HG02852 (cell line): Measurements from ENCODE around the gene TXLNA.

Source experiments
- ATAC-seq: cut with Tn5 transposase; IDR thresholded peaks from one replicate; pipeline ENCODE4 v1.9.1; 2021; ENCODE audit warnings: mild to moderate bottlenecking, moderate library complexity; ENCODE audit not compliant: unreplicated experiment

TXLNA gene

GRCh38 chr1:32242341-32242851 is 62.9 kb downstream of the TXLNA start:
- no peak for ATAC-seq

DNA sequence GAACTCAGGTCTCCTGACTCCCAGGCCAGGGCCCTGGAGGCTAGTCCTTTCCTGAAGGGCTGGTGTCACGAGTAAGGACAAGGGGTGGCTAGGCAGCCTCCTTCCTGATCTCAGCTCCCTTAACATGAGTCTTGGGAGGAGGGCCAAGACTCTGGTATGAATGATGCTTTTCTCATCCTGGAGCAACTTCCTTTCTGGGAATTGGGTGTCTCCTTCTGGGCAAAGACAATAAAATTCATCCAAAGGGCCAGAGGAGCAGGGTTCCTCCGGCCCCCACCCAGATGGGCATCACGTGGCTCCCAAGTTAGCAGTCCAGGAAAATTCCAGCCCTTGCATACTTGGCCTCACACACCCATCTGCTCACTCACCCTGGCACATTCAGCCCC is 67.4 kb downstream of the TXLNA start, which contains the start of gene FAM167B:
Gene FAM167B, plus strand, starts transcription at position 335 of the 386 bp plus-strand sequence. CDS start 200 bp downstream, outside the sequence.
- no peak for ATAC-seq

- ATAC-seq = no peak
Measured at GRCh38 chr1:32247452-32247851, 68.0 kb downstream of the TXLNA start.
